OCI-LY3 (cell line): ENCODE data around the gene ILKAP.

ENCODE experiments used
- CTCF ChIP-seq: fragments of 200-600, 300-600 bp; sonication (generic); IDR thresholded peaks from 2 replicates; pipeline ENCODE4 v1.5.1; 2014; ENCODE audit warnings: antibody characterized with exemption, low read length, low read depth
- EZH2phosphoT487 ChIP-seq: fragments of 200-600 bp; shearing (Covaris generic); IDR thresholded peaks from 2 replicates; pipeline ENCODE4 v1.6.1; 2018; ENCODE audit warnings: antibody characterized with exemption, mixed run types, low read depth

- TF ChIP-seq EZH2phosphoT487 (no peak), CTCF (no peak)
Measured at GRCh38 chr2:238183821-238184220, 19.7 kb downstream of the ILKAP start.
